HG03280 (cell line): ENCODE measurements around the gene FIGNL1.
A peak's percentile ranks its signal among the peaks of the same experiment; 100 is the strongest.

ENCODE experiments used
- ATAC-seq: cut with Tn5 transposase; IDR thresholded peaks from one replicate; pipeline ENCODE4 v1.9.1; 2021; ENCODE audit warnings: mild to moderate bottlenecking, moderate library complexity; ENCODE audit not compliant: unreplicated experiment

FIGNL1 gene

DNA sequence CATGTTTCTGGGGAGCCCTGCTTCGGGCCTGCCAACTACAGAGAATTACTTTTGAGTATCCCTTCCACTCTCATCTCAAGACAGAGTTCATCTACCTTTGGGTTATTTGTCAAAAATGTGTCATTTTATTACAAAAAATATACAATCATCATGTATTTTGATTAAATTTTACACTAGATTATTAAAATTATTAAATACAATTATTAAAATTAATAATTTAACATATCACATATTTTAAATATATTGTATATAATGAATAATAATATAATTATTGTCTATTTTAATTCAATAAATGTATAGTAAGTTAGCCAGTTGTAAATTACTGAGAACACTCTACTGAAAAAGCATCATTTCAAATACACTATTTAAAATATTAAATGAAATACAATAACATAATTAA, 50.9 kb downstream of the FIGNL1 start:
- no peak for ATAC-seq

DNA sequence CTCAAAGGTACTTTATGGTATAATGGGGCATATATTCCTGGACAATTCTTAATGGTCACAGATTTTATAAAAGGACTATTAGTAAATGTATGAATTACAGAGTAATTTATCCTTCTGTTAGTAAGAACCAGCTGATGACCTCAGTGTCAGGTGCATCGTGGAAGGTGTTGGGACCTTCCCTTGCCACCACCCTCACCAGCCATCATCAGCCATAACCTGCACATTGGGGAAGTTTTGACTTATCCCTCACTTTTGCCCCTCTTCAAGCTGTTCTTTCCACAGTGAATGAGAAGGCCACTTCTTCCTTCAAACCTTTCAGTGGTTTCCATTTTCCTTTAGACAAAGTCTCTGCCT, 52.2 kb downstream of the FIGNL1 start:
- ATAC-seq: peak; percentile 10

DNA sequence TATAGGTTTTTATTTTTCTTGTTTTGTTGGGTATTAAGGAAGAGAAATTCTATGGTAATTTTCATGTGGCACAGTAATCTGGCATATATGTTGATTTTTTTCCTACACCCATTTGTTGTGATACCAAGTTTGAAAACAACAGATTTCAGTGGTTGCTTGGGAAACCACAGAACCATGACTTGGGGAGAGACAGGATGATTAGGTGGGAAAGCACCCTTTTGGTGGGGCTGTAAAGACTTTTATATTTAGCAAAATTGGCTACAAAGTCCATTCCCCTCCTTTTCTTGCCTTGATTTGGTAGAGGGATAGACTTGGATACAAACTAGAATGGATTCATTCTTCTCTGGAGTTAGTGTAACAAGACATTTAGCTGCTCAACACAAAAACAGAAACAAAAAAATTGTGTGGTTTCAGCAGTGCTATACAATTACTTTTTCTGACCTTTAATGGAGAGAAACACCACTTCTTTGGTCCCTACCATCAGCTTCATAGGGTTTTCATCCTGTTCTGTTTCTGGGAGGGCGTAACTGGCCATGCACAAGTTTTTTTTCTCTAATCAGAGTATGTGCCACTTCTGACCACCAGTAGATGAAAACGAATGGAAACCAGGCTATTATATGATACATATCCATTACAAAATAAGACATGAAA, 52.7 kb downstream of the FIGNL1 start:
- ATAC-seq: peak; percentile 61

DNA sequence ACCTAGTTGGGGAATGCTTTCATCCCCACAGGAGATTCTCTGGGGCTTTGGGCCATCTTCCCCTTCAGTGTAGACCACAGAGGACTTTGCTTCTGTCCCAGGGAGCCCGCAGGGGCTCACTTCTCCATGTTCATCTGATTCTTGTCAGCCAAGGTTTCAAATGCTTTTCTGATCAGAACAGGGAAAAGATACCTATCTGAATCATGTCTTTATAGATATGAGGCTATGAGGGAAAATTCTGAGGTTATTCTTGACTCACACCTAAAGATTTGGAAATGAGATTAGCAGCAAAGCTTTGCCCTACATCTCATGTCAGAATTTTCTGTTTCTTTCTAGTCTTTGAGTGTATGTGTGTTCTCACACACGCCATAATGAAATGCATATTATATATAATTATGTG, 53.3 kb downstream of the FIGNL1 start:
- ATAC-seq: peak; percentile 14

DNA sequence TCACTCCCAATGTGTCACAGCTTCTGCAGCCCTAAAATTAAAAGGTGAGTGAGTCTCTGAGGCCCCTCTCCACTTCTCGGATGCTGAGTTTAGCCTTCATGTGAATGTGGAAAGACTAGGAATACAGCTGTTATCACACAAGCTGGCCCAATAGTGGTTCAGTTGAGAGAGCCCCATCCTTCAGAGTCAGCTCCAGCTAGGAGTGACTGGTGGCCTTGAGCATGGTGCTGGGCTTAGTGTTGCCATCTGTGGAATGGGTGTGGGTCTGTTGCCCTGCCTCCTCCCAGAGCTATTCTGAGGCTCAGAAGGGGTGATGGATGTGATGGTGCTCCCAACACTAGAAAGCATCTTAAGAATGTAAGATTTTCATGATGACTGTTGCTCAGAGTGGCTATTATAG, 55.8 kb downstream of the FIGNL1 start:
- no peak for ATAC-seq
